GM21423 (cell line): ENCODE data around the gene SLC27A1.
"Not testable (repeated sequence)": the region's sequence is repeated elsewhere in the genome, so short reads cannot be mapped to it uniquely, and the experiment has no call there.

Experiments
- ATAC-seq: cut with Tn5 transposase; IDR thresholded peaks from one replicate; pipeline ENCODE4 v1.9.1; 2021; ENCODE audit warnings: mild to moderate bottlenecking, moderate library complexity; ENCODE audit not compliant: unreplicated experiment

SLC27A1 gene

GRCh38 chr19:17456127-17456526 is 14.2 kb upstream of the SLC27A1 start:
- no peak for ATAC-seq

- ATAC-seq: no peak
These were observed 12.7 kb upstream of the SLC27A1 start for GRCh38 chr19:17457616-17458015.

- no peak for ATAC-seq
These were observed 11.4 kb upstream of the SLC27A1 start for GRCh38 chr19:17458970-17459369.

- ATAC-seq: no peak
These were observed 9.7 kb upstream of the SLC27A1 start, which contains the start of gene NXNL1 for GRCh38 chr19:17460372-17461230. Gene NXNL1 (minus strand): TSS chr19:17460926. CDS start chr19:17460869, 57 bp downstream.

- ATAC-seq: no peak
These were observed 3.9 kb upstream of the SLC27A1 start for GRCh38 chr19:17466487-17466850.

- no peak for ATAC-seq
These were observed 2.6 kb upstream of the SLC27A1 start for GRCh38 chr19:17467471-17468301.

GRCh38 chr19:17468302-17469091 is 1.8 kb upstream of the SLC27A1 start:
- ATAC-seq: no peak

- no peak for ATAC-seq
These were observed 1.2 kb upstream of the SLC27A1 start for GRCh38 chr19:17469092-17469480.

GRCh38 chr19:17469481-17470067 is 750 bp upstream of the SLC27A1 start:
- peak; percentile 48 for ATAC-seq

- no peak for ATAC-seq
These were observed 1.2 kb downstream of the SLC27A1 start for GRCh38 chr19:17471410-17472125.

GRCh38 chr19:17473041-17473440 is 2.7 kb downstream of the SLC27A1 start:
- no peak for ATAC-seq

GRCh38 chr19:17475011-17475540 is 4.8 kb downstream of the SLC27A1 start:
- not testable (repeated sequence) for ATAC-seq

GRCh38 chr19:17475541-17476115 is 5.3 kb downstream of the SLC27A1 start:
- no peak for ATAC-seq

- ATAC-seq: no peak
These were observed 9.0 kb downstream of the SLC27A1 start for GRCh38 chr19:17479325-17479791.

GRCh38 chr19:17481986-17482385 is 11.7 kb downstream of the SLC27A1 start:
- no peak for ATAC-seq

- ATAC-seq: no peak
These were observed 12.7 kb downstream of the SLC27A1 start for GRCh38 chr19:17482877-17483604.

- ATAC-seq: no peak
These were observed 13.3 kb downstream of the SLC27A1 start for GRCh38 chr19:17483605-17484002.

GRCh38 chr19:17484520-17485185 is 14.3 kb downstream of the SLC27A1 start:
- ATAC-seq: no peak
